ENCODE measurements around the gene ICA1L. TPM values are rescaled to one million over a fixed set of nuclear protein-coding genes. Genes with fewer than 3 reads are reported as not detected.

ICA1L gene
- total and polyA plus RNA-seq, 2 experiments from 2014 or later: 5.1 to 8.2 TPM

GRCh38 chr2:202763916-202764315, 107.7 kb downstream of the ICA1L start:
- Histone ChIP-seq H3K36me3 (replicated peaks; ENCODE audit: insufficient read depth, low read depth) (no peaks in the 10 kb centered on the region), H3K27me3 (no peaks in the 10 kb centered on the region), H3K4me3 (no peak overlapping the region), H3K27ac (no peak overlapping the region), H3K4me1 (ENCODE audit: insufficient read depth) (peaks cover 12% of the 10 kb centered on the region), H3K9me3 (ENCODE audit: low read depth) (no peaks in the 10 kb centered on the region), H2AFZ (no peak overlapping the region), H4K20me1 (ENCODE audit: insufficient read depth, poor library complexity, severe bottlenecking) (no peaks in the 10 kb centered on the region), H3K9me2 (replicated peaks; ENCODE audit: insufficient read depth) (no peaks in the 10 kb centered on the region), H3K79me2 (no peaks in the 10 kb centered on the region), H3K4me2 (no peak overlapping the region)
- DNase-seq (ENCODE audit: low spot score): no peak
- TF ChIP-seq EZH2phosphoT487 (IDR thresholded peaks at IDR 0.05; ENCODE audit: low read depth, severe bottlenecking, unreplicated experiment) (no peak), CTCF (IDR thresholded peaks at IDR 0.05; ENCODE audit: poor library complexity) (no peak), EZH2 (IDR thresholded peaks at IDR 0.05; ENCODE audit: borderline replicate concordance) (no peak)
- 100% methylated on average over 1 of the region's 1 CpG for WGBS (ENCODE audit: low lambda C conversion rate, missing lambda C conversion rate)

DNA sequence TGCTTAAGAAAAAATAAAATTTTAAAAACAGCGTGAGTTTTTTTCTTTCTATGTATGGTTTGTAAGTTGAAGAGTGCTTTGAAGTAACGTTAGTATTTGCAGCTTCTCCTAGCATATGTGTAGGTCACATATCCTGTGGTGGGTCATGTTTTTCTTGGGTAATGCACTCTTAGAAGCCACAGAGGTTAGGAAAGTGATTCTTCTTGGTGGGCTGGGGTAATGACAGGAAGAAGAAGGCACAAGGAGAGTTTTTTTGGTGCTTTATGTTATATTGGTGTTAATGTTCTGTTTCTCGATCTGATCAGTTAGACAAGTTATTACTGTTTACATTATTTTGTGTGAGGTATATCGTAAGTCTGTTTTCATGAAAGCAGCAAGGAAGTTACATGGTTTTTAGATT, 109.0 kb downstream of the ICA1L start:
- 82% methylated on average over 4 of the region's 4 CpGs for WGBS (ENCODE audit: low lambda C conversion rate, missing lambda C conversion rate)
- Histone ChIP-seq H3K27ac (no peak overlapping the region), H3K79me2 (no peaks in the 10 kb centered on the region), H3K36me3 (replicated peaks; ENCODE audit: insufficient read depth, low read depth) (no peaks in the 10 kb centered on the region), H3K27me3 (no peaks in the 10 kb centered on the region), H4K20me1 (ENCODE audit: insufficient read depth, poor library complexity, severe bottlenecking) (no peaks in the 10 kb centered on the region), H3K4me1 (ENCODE audit: insufficient read depth) (no peaks in the 10 kb centered on the region), H2AFZ (no peak overlapping the region), H3K4me3 (no peak overlapping the region), H3K9me3 (ENCODE audit: low read depth) (no peaks in the 10 kb centered on the region), H3K4me2 (no peak overlapping the region), H3K9me2 (replicated peaks; ENCODE audit: insufficient read depth) (no peaks in the 10 kb centered on the region)
- TF ChIP-seq CTCF (IDR thresholded peaks at IDR 0.05; ENCODE audit: poor library complexity): no peak
- no peak for TF ChIP-seq EZH2 (IDR thresholded peaks at IDR 0.05; ENCODE audit: borderline replicate concordance)
- TF ChIP-seq EZH2phosphoT487 (IDR thresholded peaks at IDR 0.05; ENCODE audit: low read depth, severe bottlenecking, unreplicated experiment): no peak
- no peak for DNase-seq (ENCODE audit: low spot score)

DNA sequence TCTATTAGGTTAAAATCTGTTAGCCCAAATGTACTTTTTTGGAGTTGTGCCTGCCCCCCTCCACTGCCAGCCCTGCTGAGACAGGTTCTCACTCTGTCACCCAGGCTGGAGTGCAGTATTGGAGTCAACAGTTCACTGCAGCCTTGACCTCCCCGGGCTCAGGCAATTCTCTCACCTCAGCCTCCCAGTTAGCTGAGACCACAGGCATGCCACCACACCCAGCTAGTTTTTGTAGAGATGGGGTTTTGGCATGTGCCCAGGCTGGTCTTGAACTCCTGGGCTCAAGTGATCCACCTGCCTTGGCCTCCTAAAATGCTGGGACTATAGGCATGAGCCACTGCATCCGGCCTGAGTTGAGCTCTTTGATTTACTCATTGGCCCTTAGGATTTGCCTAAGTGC, 110.7 kb downstream of the ICA1L start:
- DNase-seq (ENCODE audit: low spot score): no peak
- no peaks in the 10 kb centered on the region for H3K4me1 ChIP-seq (ENCODE audit: insufficient read depth)
- 95% methylated on average over 2 of the region's 2 CpGs for WGBS (ENCODE audit: low lambda C conversion rate, missing lambda C conversion rate)
- H4K20me1 ChIP-seq (ENCODE audit: insufficient read depth, poor library complexity, severe bottlenecking): no peaks in the 10 kb centered on the region
- H3K4me3 ChIP-seq: no peak overlapping the region
- H3K27ac ChIP-seq: no peak overlapping the region
- H3K4me2 ChIP-seq: no peak overlapping the region
- H3K27me3 ChIP-seq: no peaks in the 10 kb centered on the region
- H3K9me3 ChIP-seq (ENCODE audit: low read depth): no peaks in the 10 kb centered on the region
- H2AFZ ChIP-seq: no peak overlapping the region
- no peaks in the 10 kb centered on the region for H3K9me2 ChIP-seq (replicated peaks; ENCODE audit: insufficient read depth)
- no peaks in the 10 kb centered on the region for H3K36me3 ChIP-seq (replicated peaks; ENCODE audit: insufficient read depth, low read depth)
- no peak for TF ChIP-seq EZH2 (IDR thresholded peaks at IDR 0.05; ENCODE audit: borderline replicate concordance)
- TF ChIP-seq EZH2phosphoT487 (IDR thresholded peaks at IDR 0.05; ENCODE audit: low read depth, severe bottlenecking, unreplicated experiment): no peak
- no peak for TF ChIP-seq CTCF (IDR thresholded peaks at IDR 0.05; ENCODE audit: poor library complexity)
- H3K79me2 ChIP-seq: no peaks in the 10 kb centered on the region

GRCh38 chr2:202758604-202759003, 113.0 kb downstream of the ICA1L start:
- no peak overlapping the region for H3K4me3 ChIP-seq
- DNase-seq (ENCODE audit: low spot score): no peak
- no peak for TF ChIP-seq CTCF (IDR thresholded peaks at IDR 0.05; ENCODE audit: poor library complexity)
- no peak for TF ChIP-seq EZH2 (IDR thresholded peaks at IDR 0.05; ENCODE audit: borderline replicate concordance)
- no peak for TF ChIP-seq EZH2phosphoT487 (IDR thresholded peaks at IDR 0.05; ENCODE audit: low read depth, severe bottlenecking, unreplicated experiment)
- WGBS (ENCODE audit: low lambda C conversion rate, missing lambda C conversion rate): 84% methylated on average over 2 of the region's 2 CpGs
- no peaks in the 10 kb centered on the region for H3K9me3 ChIP-seq (ENCODE audit: low read depth)
- no peaks in the 10 kb centered on the region for H4K20me1 ChIP-seq (ENCODE audit: insufficient read depth, poor library complexity, severe bottlenecking)
- no peaks in the 10 kb centered on the region for H3K79me2 ChIP-seq
- H3K27ac ChIP-seq: no peak overlapping the region
- no peaks in the 10 kb centered on the region for H3K36me3 ChIP-seq (replicated peaks; ENCODE audit: insufficient read depth, low read depth)
- no peaks in the 10 kb centered on the region for H3K9me2 ChIP-seq (replicated peaks; ENCODE audit: insufficient read depth)
- H2AFZ ChIP-seq: no peak overlapping the region
- no peaks in the 10 kb centered on the region for H3K4me1 ChIP-seq (ENCODE audit: insufficient read depth)
- H3K4me2 ChIP-seq: no peak overlapping the region
- no peaks in the 10 kb centered on the region for H3K27me3 ChIP-seq
